ENCODE results near the gene MYO3B.
A peak's percentile ranks its signal among the peaks of the same experiment; 100 is the strongest.
"Not testable (repeated sequence)": the region's sequence is repeated elsewhere in the genome, so short reads cannot be mapped to it uniquely, and the experiment has no call there.

The MYO3B gene

GRCh38 chr2:170391018-170391417, 213.1 kb downstream of the MYO3B start:
- no peak for DNase-seq

GRCh38 chr2:170391697-170392096, 213.8 kb downstream of the MYO3B start:
- DNase-seq, result no peak

- DNase-seq, result no peak
These were observed 216.0 kb downstream of the MYO3B start for GRCh38 chr2:170393861-170394498.

GRCh38 chr2:170394641-170395387, 216.9 kb downstream of the MYO3B start:
- DNase-seq, result no peak

GRCh38 chr2:170396799-170397459, 219.0 kb downstream of the MYO3B start:
- no peak for DNase-seq

GRCh38 chr2:170401187-170401586, 223.2 kb downstream of the MYO3B start:
- DNase-seq, result no peak

- no peak for DNase-seq
These were observed 226.9 kb downstream of the MYO3B start for GRCh38 chr2:170404846-170405245.

- no peak for DNase-seq
These were observed 227.4 kb downstream of the MYO3B start for GRCh38 chr2:170405326-170405725.

GRCh38 chr2:170408461-170409163, 230.7 kb downstream of the MYO3B start:
- peak; percentile 56 for DNase-seq

- DNase-seq, result peak; percentile 85
These were observed 231.2 kb downstream of the MYO3B start for GRCh38 chr2:170409164-170409535.

GRCh38 chr2:170411660-170412059, 233.7 kb downstream of the MYO3B start:
- no peak for DNase-seq

GRCh38 chr2:170420961-170421687, 243.2 kb downstream of the MYO3B start:
- no peak for DNase-seq

- DNase-seq, result no peak
These were observed 246.0 kb downstream of the MYO3B start for GRCh38 chr2:170423919-170424318.

- no peak for DNase-seq
These were observed 247.4 kb downstream of the MYO3B start for GRCh38 chr2:170425281-170425751.

GRCh38 chr2:170428868-170429267, 250.9 kb downstream of the MYO3B start:
- DNase-seq, result no peak

- DNase-seq, result no peak
These were observed 254.9 kb downstream of the MYO3B start for GRCh38 chr2:170432823-170433222.

- DNase-seq, result no peak
These were observed 255.5 kb downstream of the MYO3B start for GRCh38 chr2:170433448-170433847.

- not testable (repeated sequence) for DNase-seq
These were observed 256.4 kb downstream of the MYO3B start for GRCh38 chr2:170434396-170434795.

- no peak for DNase-seq
These were observed 257.1 kb downstream of the MYO3B start for GRCh38 chr2:170434900-170435621.

- DNase-seq, result no peak
These were observed 258.4 kb downstream of the MYO3B start for GRCh38 chr2:170436077-170436943.

GRCh38 chr2:170446078-170446477, 268.1 kb downstream of the MYO3B start:
- DNase-seq, result no peak
